ENCODE results near the gene KLHL2.
A peak's percentile ranks its signal among the peaks of the same experiment; 100 is the strongest.
"Not testable (repeated sequence)": the region's sequence is repeated elsewhere in the genome, so short reads cannot be mapped to it uniquely, and the experiment has no call there.

The KLHL2 gene

DNA sequence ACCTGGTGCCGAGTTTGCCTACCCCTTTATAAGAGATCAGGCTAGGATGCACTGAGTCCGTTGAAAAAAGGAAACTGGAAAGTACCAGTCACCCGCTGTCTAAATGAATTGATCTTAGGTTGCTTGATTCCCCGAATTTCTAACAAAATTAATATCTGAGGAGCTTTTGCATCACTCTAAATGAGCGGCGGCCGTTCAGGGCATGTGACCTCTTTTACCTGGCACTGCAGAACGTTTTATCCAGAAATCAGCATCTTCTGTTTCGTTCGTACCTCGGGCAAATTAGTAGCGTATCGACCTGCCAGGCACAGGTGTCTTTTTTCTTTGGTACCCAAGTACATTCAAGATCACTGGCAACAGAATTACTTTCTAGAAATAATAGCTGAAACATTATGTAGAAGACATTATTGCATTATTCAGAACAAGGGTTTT is 876 bp downstream of the KLHL2 start:
- CTCF ChIA-PET = interaction anchor here (0.7 to 1.2 kb wide), 2 partner anchors 10 to 119 kb away, joined by 3 read pairs; partner anchors contain the start of gene MSMO1
- DNase-seq (ENCODE audit: low read depth, low spot score) = no peak
- TF ChIP-seq, protein P1, sequence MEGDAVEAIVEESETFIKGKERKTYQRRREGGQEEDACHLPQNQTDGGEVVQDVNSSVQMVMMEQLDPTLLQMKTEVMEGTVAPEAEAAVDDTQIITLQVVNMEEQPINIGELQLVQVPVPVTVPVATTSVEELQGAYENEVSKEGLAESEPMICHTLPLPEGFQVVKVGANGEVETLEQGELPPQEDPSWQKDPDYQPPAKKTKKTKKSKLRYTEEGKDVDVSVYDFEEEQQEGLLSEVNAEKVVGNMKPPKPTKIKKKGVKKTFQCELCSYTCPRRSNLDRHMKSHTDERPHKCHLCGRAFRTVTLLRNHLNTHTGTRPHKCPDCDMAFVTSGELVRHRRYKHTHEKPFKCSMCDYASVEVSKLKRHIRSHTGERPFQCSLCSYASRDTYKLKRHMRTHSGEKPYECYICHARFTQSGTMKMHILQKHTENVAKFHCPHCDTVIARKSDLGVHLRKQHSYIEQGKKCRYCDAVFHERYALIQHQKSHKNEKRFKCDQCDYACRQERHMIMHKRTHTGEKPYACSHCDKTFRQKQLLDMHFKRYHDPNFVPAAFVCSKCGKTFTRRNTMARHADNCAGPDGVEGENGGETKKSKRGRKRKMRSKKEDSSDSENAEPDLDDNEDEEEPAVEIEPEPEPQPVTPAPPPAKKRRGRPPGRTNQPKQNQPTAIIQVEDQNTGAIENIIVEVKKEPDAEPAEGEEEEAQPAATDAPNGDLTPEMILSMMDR (IDR thresholded peaks at IDR 0.05; ENCODE audit: insufficient read depth, low read length, missing control alignments) = no peak
- peak overlapping the region; percentile 75 for H3K4me3 ChIP-seq (ENCODE audit: low read depth, low read length)
- POLR2A ChIA-PET = interaction anchor here (1.2 kb wide), 1 partner anchor 119 kb away, joined by 3 read pairs; the partner anchor contains the start of gene MSMO1

DNA sequence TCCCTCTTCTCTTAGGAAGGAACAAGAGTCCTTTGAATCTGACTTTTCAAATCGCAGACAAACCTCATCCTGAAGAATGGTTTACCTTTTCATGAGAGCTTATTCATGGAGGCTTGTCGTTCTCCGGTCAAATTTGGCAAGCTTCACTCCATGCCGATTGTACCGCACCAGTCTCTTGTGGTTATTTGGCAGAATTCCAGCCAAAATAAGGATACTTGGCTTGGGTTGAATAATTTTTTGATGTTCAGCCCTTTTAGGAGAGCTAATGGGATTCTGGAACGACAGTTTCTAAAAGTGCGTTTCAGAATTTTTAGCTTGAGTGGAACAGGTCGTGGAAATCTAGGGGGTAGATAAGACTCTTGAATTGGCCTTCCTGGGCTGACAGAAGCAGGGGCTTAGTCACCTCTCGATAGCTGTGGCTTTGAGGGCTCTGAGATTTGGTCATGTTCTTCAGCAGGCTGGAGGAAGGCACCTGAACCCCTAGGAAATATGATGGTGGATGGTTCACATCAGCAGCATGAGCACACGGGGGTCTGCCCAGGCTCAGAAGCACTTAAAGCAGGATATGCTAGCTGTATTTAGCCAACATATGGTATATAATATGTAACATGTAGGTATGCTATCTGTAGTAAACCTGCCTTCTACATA is 1.5 kb downstream of the KLHL2 start:
- no peak overlapping the region for H3K4me3 ChIP-seq (ENCODE audit: low read depth, low read length)
- ChIA-PET CTCF (interaction anchor here (0.7 to 1.2 kb wide), 2 partner anchors 11 to 118 kb away, joined by 3 read pairs; partner anchors contain the start of gene MSMO1), POLR2A (interaction anchor here (1.2 kb wide), 1 partner anchor 119 kb away, joined by 3 read pairs; the partner anchor contains the start of gene MSMO1)
- no peak for DNase-seq (ENCODE audit: low read depth, low spot score)
- TF ChIP-seq, protein P1 (IDR thresholded peaks at IDR 0.05; ENCODE audit: insufficient read depth, low read length, missing control alignments) = no peak

DNA sequence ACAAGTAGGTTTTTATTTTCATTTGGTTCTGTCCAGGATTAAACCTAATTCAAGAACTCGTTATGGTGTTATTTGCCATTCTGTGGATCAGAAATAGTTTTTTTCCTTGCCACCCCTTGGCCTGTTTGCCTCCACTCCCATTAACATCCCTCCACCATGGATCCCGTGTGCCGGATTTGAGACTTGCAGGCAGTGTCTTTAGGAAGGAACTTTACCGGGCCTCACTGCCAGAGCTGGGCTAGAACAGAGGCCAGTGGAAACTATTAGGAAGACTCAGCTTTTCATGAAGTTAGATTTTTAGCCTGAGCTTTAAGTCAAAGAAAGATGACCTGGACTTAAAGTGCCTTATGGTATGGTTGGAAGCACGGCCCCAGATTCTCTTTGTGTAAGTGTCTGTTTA is 2.4 kb downstream of the KLHL2 start:
- ChIA-PET POLR2A (no interaction called here), CTCF (no interaction called here)
- DNase-seq (ENCODE audit: low read depth, low spot score) = no peak
- TF ChIP-seq, protein P1 (IDR thresholded peaks at IDR 0.05; ENCODE audit: insufficient read depth, low read length, missing control alignments) = no peak
- no peak overlapping the region for H3K4me3 ChIP-seq (ENCODE audit: low read depth, low read length)

DNA sequence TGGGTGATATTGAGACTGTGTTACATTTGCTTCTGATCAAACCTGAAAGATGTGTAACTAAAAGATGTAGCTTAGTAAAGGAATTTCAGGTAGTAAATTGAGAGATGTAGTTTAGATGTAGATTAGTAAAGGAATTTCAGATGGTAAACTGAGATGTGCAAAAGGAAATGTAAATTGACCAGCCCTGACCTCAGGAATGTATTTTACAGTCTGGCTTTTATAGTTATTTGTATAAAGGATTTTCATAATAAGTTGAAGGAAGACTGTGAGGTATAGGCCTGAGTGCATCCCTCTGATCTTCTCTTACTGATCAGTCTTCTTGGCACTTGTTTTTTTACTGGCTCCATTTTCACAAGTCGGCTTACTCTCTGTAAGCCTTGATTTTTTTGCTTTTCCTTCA is 3.2 kb downstream of the KLHL2 start:
- TF ChIP-seq, protein P1 (IDR thresholded peaks at IDR 0.05; ENCODE audit: insufficient read depth, low read length, missing control alignments) = no peak
- no peak overlapping the region for H3K4me3 ChIP-seq (ENCODE audit: low read depth, low read length)
- no peak for DNase-seq (ENCODE audit: low read depth, low spot score)
- POLR2A ChIA-PET = no interaction called here
- CTCF ChIA-PET = no interaction called here

DNA sequence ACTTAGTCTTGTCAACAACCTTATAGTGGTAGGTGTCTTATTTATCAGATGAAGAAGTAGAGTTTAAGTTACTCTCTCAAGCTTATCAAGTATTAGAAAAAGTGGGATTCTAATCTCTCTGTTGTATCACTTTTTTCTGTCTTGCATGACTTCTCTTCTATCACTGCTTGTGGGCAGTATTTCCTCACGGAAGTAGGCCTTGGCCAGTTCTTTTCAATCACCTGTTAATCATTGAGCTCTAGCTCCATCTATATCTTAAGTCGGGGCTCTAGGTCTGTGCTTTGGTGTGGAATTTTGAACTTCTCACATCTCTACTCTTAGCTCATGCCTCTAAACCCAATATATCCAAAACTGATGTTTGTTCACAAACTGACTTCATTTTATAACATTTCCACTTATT is 5.3 kb downstream of the KLHL2 start:
- POLR2A ChIA-PET; H3K4me3 ChIP-seq (ENCODE audit: low read depth, low read length); CTCF ChIA-PET; DNase-seq (ENCODE audit: low read depth, low spot score): not testable (repeated sequence)

DNA sequence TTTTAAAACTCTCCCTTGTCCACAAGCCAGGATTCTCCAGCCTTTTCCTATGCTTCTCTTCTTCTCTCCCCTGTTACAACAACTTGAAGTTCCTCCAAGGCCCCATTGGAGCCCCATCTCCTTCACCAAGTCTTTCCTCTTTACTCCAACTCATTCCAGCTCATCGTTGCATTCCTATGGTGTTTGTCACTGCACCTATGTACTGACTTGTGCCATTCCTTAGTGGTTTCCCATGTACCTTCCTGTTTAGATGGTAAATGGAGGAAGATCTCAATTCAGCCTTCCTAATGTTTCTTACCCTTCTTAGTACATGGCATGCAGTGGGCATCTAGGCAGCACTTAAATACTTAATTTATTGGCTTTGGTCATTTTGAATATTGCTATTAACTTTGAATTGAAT is 6.0 kb downstream of the KLHL2 start:
- DNase-seq (ENCODE audit: low read depth, low spot score); POLR2A ChIA-PET; CTCF ChIA-PET; H3K4me3 ChIP-seq (ENCODE audit: low read depth, low read length): not testable (repeated sequence)

DNA sequence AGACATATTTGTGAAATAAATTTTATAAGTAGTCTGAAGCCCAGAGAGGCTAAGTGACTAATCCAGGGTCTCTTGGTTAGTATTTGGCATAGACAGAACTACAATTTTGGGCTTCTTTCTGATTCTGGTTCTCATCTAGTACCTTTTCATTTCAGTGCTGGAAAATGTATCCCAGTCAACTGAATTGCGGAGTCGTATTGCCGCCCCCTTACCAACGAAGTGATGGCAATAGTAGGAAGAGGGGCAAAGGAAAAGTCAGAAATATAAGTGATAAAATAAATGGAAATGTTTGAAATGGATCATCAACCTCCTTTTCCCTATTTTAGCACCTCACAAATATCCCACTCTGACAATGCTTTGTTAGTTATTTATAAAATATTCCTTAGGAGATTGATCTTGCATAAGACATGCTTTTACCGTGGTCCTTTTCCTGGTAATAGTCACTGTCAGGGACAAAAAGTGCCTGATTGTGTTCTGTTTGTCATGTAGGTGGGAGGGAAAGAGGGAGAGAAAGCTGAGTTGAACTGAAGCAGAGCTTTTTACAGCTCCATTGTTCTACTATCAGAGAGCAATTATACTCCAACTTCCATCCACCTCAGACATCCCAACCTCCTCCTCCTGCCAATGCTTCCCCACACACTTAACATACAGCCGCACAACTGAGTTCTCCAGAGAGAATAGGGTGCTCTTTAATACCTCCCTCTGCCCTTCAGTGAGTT is 6.8 kb downstream of the KLHL2 start:
- H3K4me3 ChIP-seq (ENCODE audit: low read depth, low read length); POLR2A ChIA-PET; CTCF ChIA-PET; DNase-seq (ENCODE audit: low read depth, low spot score): not testable (repeated sequence)

DNA sequence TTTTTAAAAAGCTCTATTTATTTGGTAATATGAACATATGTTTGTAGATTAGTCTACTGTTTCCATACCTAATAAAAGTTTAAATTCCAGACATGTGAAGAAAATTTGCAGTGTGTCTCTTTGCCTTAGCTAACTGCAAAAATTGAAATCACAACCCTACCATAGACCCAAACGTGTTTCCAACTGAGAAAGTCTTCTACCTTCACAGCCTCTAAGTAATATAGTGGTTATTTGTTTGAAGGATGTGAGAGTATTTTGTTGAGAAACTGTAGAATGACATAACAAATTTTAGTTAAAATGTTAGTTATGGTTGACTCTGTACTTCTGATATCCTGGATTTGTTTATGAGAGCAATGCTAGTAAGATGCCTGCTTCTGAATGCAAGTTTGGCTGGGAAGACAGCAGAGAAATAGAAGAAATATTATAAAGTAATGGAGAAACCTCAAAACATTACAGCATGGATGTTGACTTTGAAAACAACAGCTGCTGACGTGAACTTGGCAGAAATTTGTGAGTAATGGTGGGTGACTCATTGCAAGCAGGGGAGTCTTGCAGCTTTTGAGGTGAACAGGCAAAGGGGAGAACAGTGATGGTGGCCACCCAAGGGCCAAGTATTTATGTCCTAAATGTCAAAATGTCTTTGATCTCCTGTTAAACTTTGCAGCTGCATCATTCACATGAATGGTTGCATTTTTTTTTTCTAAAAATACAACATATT is 7.8 kb downstream of the KLHL2 start:
- CTCF ChIA-PET; DNase-seq (ENCODE audit: low read depth, low spot score); H3K4me3 ChIP-seq (ENCODE audit: low read depth, low read length); POLR2A ChIA-PET: not testable (repeated sequence)

DNA sequence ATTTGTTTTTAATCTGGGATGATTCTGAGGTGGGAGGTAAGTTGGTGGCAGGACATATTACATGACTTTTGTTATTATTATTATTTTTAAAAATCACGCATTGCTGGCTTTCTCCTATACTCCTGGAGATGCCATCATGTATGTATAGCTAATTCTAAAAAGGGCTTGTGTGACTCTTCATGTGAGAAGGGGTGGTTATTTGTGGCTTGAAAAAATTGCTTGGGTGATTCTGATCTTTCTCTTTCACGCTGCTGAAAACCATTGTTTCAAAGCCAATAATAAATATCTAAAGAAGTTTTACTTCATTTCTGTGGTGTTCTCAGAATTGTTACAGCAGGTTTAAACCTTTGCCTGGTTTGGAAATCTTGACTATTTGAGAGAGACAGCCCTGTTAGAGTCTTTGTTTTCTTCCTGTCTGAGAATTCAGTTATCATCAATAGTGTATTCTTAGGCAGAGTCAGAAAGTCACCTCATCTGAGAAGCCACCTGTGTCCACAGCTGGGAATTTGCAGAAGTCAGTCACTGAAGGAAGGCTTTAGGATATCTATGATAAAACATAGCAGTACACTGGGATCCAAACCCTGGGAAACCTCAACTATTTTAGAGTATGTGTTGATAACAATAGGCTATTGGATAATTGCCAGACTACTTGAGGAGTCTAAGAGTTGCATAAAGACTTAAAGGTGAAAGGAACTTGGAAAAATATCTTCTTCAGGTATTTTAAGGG is 8.6 kb downstream of the KLHL2 start:
- POLR2A ChIA-PET; DNase-seq (ENCODE audit: low read depth, low spot score); H3K4me3 ChIP-seq (ENCODE audit: low read depth, low read length); CTCF ChIA-PET: not testable (repeated sequence)

Data from AG04449 (cell line).